ENCODE results near the gene PGLYRP3. TPM values are rescaled to one million over a fixed set of nuclear protein-coding genes. Genes with fewer than 3 reads are reported as not detected.

Gene PGLYRP3
- polyA plus RNA-seq, 1 donor from 2014 or later = not detected

DNA sequence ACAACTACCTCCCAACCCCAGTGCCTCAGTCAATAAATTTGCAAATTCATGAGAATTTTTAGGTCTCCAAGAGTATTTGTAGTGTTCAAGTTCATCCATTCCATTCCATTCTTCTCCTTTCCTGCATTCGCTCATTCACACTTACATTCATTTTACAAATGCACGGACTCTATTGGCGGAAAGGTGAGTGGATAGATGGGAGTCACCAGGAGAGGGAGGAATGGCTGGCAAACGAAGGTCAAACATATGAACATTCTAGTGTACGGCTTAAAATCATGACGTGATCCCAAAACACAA lies 50.7 kb downstream of the PGLYRP3 start:
- TF ChIP-seq TAF1 (IDR thresholded peaks at IDR 0.05; ENCODE audit: low read depth) (no peak), REST (IDR thresholded peaks at IDR 0.05; ENCODE audit: borderline replicate concordance) (no peak), MXI1 (conservative IDR thresholded peaks at IDR 0.05; ENCODE audit: poor library complexity, severe bottlenecking) (no peak), EZH2 (IDR thresholded peaks at IDR 0.05; ENCODE audit: borderline replicate concordance, insufficient read depth, low read length, poor library complexity, severe bottlenecking) (no peak), RAD21 (conservative IDR thresholded peaks at IDR 0.05) (no peak), POLR2AphosphoS5 (IDR thresholded peaks at IDR 0.05) (no peak), EP300 (conservative IDR thresholded peaks at IDR 0.05; ENCODE audit: poor library complexity, severe bottlenecking) (no peak), SMC3 (conservative IDR thresholded peaks at IDR 0.05; ENCODE audit: poor library complexity) (no peak), CTCF (IDR thresholded peaks at IDR 0.05; ENCODE audit: poor library complexity, severe bottlenecking) (no peak)
- Histone ChIP-seq H2AFZ (ENCODE audit: low read depth, low read length) (no peak overlapping the region), H3K27me3 (ENCODE audit: insufficient read depth, low read depth, low read length) (peaks cover 47% of the 10 kb centered on the region), H3K4me3 (ENCODE audit: low read length) (peak overlapping the region; percentile 66), H3F3A (ENCODE audit: insufficient read depth, low read length, poor library complexity, severe bottlenecking) (peaks cover 4% of the 10 kb centered on the region), H3K36me3 (ENCODE audit: insufficient read depth, low read length) (no peaks in the 10 kb centered on the region), H3K9me3 (ENCODE audit: low read length) (no peaks in the 10 kb centered on the region), H4K20me1 (ENCODE audit: insufficient read depth) (no peaks in the 10 kb centered on the region), H3K9me2 (ENCODE audit: insufficient read depth, low read length) (no peaks in the 10 kb centered on the region), H3K79me2 (replicated peaks; ENCODE audit: insufficient read depth, low read length) (no peaks in the 10 kb centered on the region), H3K27ac (ENCODE audit: low read length) (peak overlapping the region; percentile 9), H3K4me2 (ENCODE audit: low read length) (peak overlapping the region; percentile 31), H3K9ac (ENCODE audit: low read length) (peak overlapping the region; percentile 68)

DNA sequence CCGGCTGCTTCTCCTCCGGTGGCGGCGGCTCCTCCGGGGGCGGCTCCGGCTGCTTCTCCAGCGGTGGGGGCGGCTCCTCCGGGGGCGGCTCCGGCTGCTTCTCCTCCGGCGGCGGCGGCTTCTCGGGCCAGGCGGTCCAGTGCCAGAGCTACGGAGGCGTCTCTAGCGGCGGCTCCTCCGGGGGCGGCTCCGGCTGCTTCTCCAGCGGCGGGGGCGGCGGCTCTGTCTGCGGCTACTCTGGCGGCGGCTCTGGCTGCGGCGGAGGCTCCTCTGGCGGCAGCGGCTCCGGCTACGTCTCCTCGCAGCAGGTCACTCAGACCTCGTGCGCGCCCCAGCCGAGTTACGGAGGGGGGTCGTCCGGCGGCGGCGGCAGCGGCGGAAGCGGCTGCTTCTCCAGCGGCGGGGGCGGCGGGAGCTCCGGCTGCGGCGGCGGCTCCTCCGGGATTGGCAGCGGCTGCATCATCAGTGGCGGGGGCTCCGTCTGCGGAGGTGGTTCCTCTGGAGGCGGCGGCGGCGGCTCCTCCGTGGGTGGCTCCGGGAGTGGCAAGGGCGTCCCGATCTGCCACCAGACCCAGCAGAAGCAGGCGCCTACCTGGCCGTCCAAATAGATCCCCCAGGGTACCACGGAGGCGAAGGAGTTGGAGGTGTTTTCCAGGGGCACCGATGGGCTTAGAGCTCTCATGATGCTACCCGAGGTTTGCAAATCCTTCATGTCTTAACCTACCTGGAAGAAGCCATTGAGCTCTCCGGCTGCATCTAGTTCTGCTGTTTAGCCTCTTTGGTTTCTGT lies 51.3 kb downstream of the PGLYRP3 start:
- Histone ChIP-seq H3K4me2 (ENCODE audit: low read length) (peak overlapping the region; percentile 31), H2AFZ (ENCODE audit: low read depth, low read length) (no peak overlapping the region), H3K27me3 (ENCODE audit: insufficient read depth, low read depth, low read length) (peaks cover 47% of the 10 kb centered on the region), H3F3A (ENCODE audit: insufficient read depth, low read length, poor library complexity, severe bottlenecking) (peaks cover 4% of the 10 kb centered on the region), H3K79me2 (replicated peaks; ENCODE audit: insufficient read depth, low read length) (no peaks in the 10 kb centered on the region), H4K20me1 (ENCODE audit: insufficient read depth) (no peaks in the 10 kb centered on the region), H3K36me3 (ENCODE audit: insufficient read depth, low read length) (no peaks in the 10 kb centered on the region), H3K9me2 (ENCODE audit: insufficient read depth, low read length) (no peaks in the 10 kb centered on the region), H3K9ac (ENCODE audit: low read length) (peak overlapping the region; percentile 68), H3K27ac (ENCODE audit: low read length) (peak overlapping the region; percentile 9), H3K4me3 (ENCODE audit: low read length) (peak overlapping the region; percentile 66), H3K9me3 (ENCODE audit: low read length) (no peaks in the 10 kb centered on the region)
- TF ChIP-seq EZH2 (IDR thresholded peaks at IDR 0.05; ENCODE audit: borderline replicate concordance, insufficient read depth, low read length, poor library complexity, severe bottlenecking) (no peak), REST (IDR thresholded peaks at IDR 0.05; ENCODE audit: borderline replicate concordance) (no peak), POLR2AphosphoS5 (IDR thresholded peaks at IDR 0.05) (peak; percentile 56), EP300 (conservative IDR thresholded peaks at IDR 0.05; ENCODE audit: poor library complexity, severe bottlenecking) (no peak), SMC3 (conservative IDR thresholded peaks at IDR 0.05; ENCODE audit: poor library complexity) (no peak), CTCF (IDR thresholded peaks at IDR 0.05; ENCODE audit: poor library complexity, severe bottlenecking) (no peak), MXI1 (conservative IDR thresholded peaks at IDR 0.05; ENCODE audit: poor library complexity, severe bottlenecking) (peak; percentile 21)
